HepG2 (cell line): Measurements from ENCODE around the gene PPIL6. TPM values are rescaled to one million over a fixed set of nuclear protein-coding genes. Genes with fewer than 3 reads are reported as not detected.

Source experiments
- ATAC-seq: fragments of 200-7000 bp; cut with Tn5 transposase; 3 replicates; pipeline ENCODE4 v1.9.1; 2020; ENCODE audit warnings: mild to moderate bottlenecking, moderate library complexity
- BruUV-seq: library from RNA; stranded (reverse); fragments of 400-500 nt; replicated peaks from 2 replicates; lab custom pipeline; 2021; lab: Mats Ljungman, UMichigan
- CTCF ChIA-PET: fragments of 300-600 bp; formaldehyde crosslinking; extraction: SDS; loops from one replicate; lab custom pipeline; 2021; ENCODE audit warnings: low total read pairs, inconsistent platforms, low intra/inter-chr PET ratio; lab: Yijun Ruan, JAX
- POLR2A ChIA-PET: fragments of 350-600 bp; sonication (Branson Sonifier 250); formaldehyde crosslinking; loops from one replicate; lab custom pipeline; 2020; ENCODE audit warnings: antibody characterized with exemption, inconsistent platforms; lab: Yijun Ruan, JAX
- DNase-seq: peaks from one replicate; pipeline ENCODE4 v3.0.0-alpha.2; 2015; ENCODE audit warnings: low spot score
- FAIRE-seq: peaks from 3 replicates; lab custom pipeline; 2011; peaks lifted over from hg19 to GRCh38; lab: Jason Lieb, UNC
- H2AFZ ChIP-seq: one replicate; pipeline ENCODE4 v1.6.1; 2011; ENCODE audit warnings: low read length, inconsistent platforms
- H3K27ac ChIP-seq: fragments of 300-600 bp; 3 replicates; pipeline ENCODE4 v1.8.0; 2011; ENCODE audit warnings: mixed run types, mild to moderate bottlenecking, mixed read lengths, low read length, inconsistent platforms; ENCODE audit not compliant: insufficient read depth; ENCODE audit errors: extremely low read length
- H3K27me3 ChIP-seq, 2 experiments: fragments of 200-600 bp in 1 of 2; 2 replicates in 1 of 2; 3 replicates in 1 of 2; pipeline versions ENCODE4 v1.6.0 to v1.8.0; 2011; ENCODE audit warnings: low read length in 2 of 2, mild to moderate bottlenecking in 2 of 2, moderate library complexity in 2 of 2, inconsistent platforms in 1 of 2; ENCODE audit not compliant: insufficient read depth in 2 of 2, control insufficient read depth in 1 of 2
- H3K36me3 ChIP-seq, 2 experiments: fragments of 200-600 bp in 1 of 2; replicated peaks in 1 of 2; 2 replicates in 1 of 2; 3 replicates in 1 of 2; pipeline versions ENCODE4 v1.5.1 to v1.8.0; 2011; ENCODE audit warnings: low read length in 2 of 2, inconsistent platforms in 1 of 2; ENCODE audit not compliant: insufficient read depth in 2 of 2, control insufficient read depth in 1 of 2
- H3K4me1 ChIP-seq: 2 replicates; pipeline ENCODE4 v1.5.1; 2012; ENCODE audit warnings: low read length, inconsistent platforms; ENCODE audit not compliant: insufficient read depth
- H3K4me2 ChIP-seq: 2 replicates; pipeline ENCODE4 v1.6.0; 2011; ENCODE audit warnings: low read depth, low read length, inconsistent platforms
- H3K4me3 ChIP-seq, 3 experiments: fragments of 200-600 bp in 1 of 3; sonication (generic), shearing (Covaris generic) in 1 of 3; replicated peaks in 1 of 3; 2 replicates each; pipeline ENCODE4 v1.5.1; 2011 to 2016; ENCODE audit warnings: low read length in 3 of 3, inconsistent platforms in 2 of 3, low read depth in 2 of 3, mild to moderate bottlenecking in 2 of 3, control low read depth in 1 of 3, mixed read lengths in 1 of 3; ENCODE audit not compliant: insufficient read depth in 1 of 3
- H3K79me2 ChIP-seq: one replicate; pipeline ENCODE4 v1.6.1; 2011; ENCODE audit warnings: low read length, inconsistent platforms; ENCODE audit not compliant: insufficient read depth
- H3K9ac ChIP-seq: 2 replicates; pipeline ENCODE4 v1.6.0; 2011; ENCODE audit warnings: mild to moderate bottlenecking, low read depth, low read length, inconsistent platforms; ENCODE audit not compliant: insufficient read depth
- H3K9me3 ChIP-seq: 2 replicates; pipeline ENCODE4 v1.5.1; 2012; ENCODE audit warnings: mild to moderate bottlenecking, low read length
- H4K20me1 ChIP-seq: 2 replicates; pipeline ENCODE4 v1.6.0; 2011; ENCODE audit warnings: inconsistent platforms, mild to moderate bottlenecking, low read length, moderate library complexity; ENCODE audit not compliant: insufficient read depth
- GTF3A ChIP-seq: sonication (generic); formaldehyde crosslinking; conservative IDR thresholded peaks from 2 replicates; pipeline ENCODE4 v1.4.0; 2020; ENCODE audit warnings: mild to moderate bottlenecking, missing genetic modification reagents
- PCBP1 ChIP-seq: fragments of 200-400 bp; formaldehyde crosslinking; IDR thresholded peaks from 2 replicates; pipeline ENCODE4 v1.6.1; 2017; ENCODE audit warnings: mild to moderate bottlenecking, low read depth, low read length, borderline replicate concordance
- POLR2G ChIP-seq: fragments of 200-400 bp; formaldehyde crosslinking; IDR thresholded peaks from 2 replicates; pipeline ENCODE4 v1.6.1; 2018; ENCODE audit warnings: mild to moderate bottlenecking, low read depth, low read length, moderate library complexity
- RARG ChIP-seq: sonication (generic); formaldehyde crosslinking; IDR thresholded peaks from 2 replicates; pipeline ENCODE4 v1.4.0; 2020; ENCODE audit warnings: low read depth, mild to moderate bottlenecking, missing genetic modification reagents
- ZBTB42 ChIP-seq: sonication (generic); formaldehyde crosslinking; IDR thresholded peaks from 2 replicates; pipeline ENCODE4 v1.5.0; 2020; ENCODE audit warnings: mild to moderate bottlenecking, missing genetic modification reagents
- ZNF205 ChIP-seq: IDR thresholded peaks from 2 replicates; pipeline ENCODE4 v1.6.1; 2018; ENCODE audit warnings: missing biosample characterization, missing genetic modification reagents
- ZNF430 ChIP-seq: sonication (generic); formaldehyde crosslinking; IDR thresholded peaks from 2 replicates; pipeline ENCODE4 v1.9.0; 2021; ENCODE audit warnings: mild to moderate bottlenecking, missing genetic modification reagents
- WGBS: methylation state at CpG from one replicate; pipeline ENCODE4 v1.1.6; 2017; ENCODE audit warnings: low lambda C conversion rate; 5-methylcytosine and 5-hydroxymethylcytosine counted together
- in situ Hi-C: cut with HindIII; loops from 2 replicates; pipeline ENCODE4 v1.10.0; 2017; ENCODE audit warnings: low pct_unique_long_range_greater_than_20kb; ENCODE audit not compliant: extremely low pct_ligation_motif_present
- intact Hi-C: fragments of 100-400 bp; cut with micrococcal nuclease; formaldehyde crosslinking; loops from one replicate; pipeline ENCODE4 v1.10.0; 2022; ENCODE audit not compliant: unreplicated experiment
- polyA plus RNA-seq, 8 experiments: library from polyadenylated mRNA; depleted of rRNA in 3 of 8; stranded (reverse) in 7 of 8; unstranded in 1 of 8; fragments of >200 nt; fragmentation: Illumina TruSeq in 4 of 8; extraction: Trizol in 4 of 8; gene quantifications; 2 replicates each; pipeline versions ENCODE4 v1.2.1 to v1.2.3, GENCODE V29; 2011 to 2016; ENCODE audit warnings: low read depth in 4 of 8, missing spikeins in 1 of 8, mixed read lengths in 1 of 8; ENCODE audit not compliant: insufficient read depth in 1 of 8
- total RNA-seq, 5 experiments: library from RNA; depleted of rRNA; stranded (reverse); fragments of >200 nt; fragmentation: Illumina TruSeq; extraction: Trizol; gene quantifications; 2 replicates each; pipeline ENCODE4 v1.2.3, GENCODE V29; 2016; ENCODE audit warnings: low read depth in 1 of 5
- TF ChIP-seq, protein P1 (sequence below): sonication (generic); formaldehyde crosslinking; IDR thresholded peaks from 2 replicates; pipeline ENCODE4 v1.8.0; 2022; ENCODE audit warnings: mild to moderate bottlenecking, missing genetic modification reagents
- TF ChIP-seq, protein P2 (sequence below): IDR thresholded peaks from 2 replicates; pipeline ENCODE4 v1.6.1; 2016; ENCODE audit warnings: low read depth

The PPIL6 gene
- total and polyA plus RNA-seq, 2 of the 13 experiments (the other 11 are each of a cell fraction or from before 2014, with no cell fraction given): 0.22 to 0.46 TPM

DNA sequence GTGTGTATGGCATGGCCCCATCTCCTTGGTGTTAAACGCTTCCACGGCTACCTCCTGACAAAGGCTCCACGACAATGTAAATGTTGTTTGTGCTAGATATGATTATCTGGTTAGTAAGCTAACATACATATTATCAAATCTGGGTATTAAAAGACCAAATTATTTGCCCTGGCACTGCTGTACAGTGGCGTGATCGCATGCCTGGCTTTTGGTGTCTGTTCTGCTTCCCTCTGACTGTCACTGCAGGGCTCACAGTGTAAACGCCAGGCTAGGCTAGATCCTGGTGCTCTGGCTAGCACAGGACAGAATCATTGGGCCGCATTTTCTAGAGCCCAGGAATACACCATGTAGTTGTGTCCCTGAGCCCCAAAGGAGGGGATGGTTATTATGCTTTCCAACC is 96.9 kb downstream of the PPIL6 start:
- no peak for ATAC-seq
- H3K27me3 ChIP-seq: no peaks in the 10 kb centered on the region
- in situ Hi-C loops (no loop called here), intact Hi-C loops (no loop called here)
- FAIRE-seq: no peak
- TF ChIP-seq ZBTB42 (CRISPR knock-in tag): no peak
- TF ChIP-seq PCBP1: no peak
- TF ChIP-seq ZNF205: no peak
- no peak for TF ChIP-seq ZNF430
- no peak for TF ChIP-seq POLR2G
- TF ChIP-seq, protein P1, sequence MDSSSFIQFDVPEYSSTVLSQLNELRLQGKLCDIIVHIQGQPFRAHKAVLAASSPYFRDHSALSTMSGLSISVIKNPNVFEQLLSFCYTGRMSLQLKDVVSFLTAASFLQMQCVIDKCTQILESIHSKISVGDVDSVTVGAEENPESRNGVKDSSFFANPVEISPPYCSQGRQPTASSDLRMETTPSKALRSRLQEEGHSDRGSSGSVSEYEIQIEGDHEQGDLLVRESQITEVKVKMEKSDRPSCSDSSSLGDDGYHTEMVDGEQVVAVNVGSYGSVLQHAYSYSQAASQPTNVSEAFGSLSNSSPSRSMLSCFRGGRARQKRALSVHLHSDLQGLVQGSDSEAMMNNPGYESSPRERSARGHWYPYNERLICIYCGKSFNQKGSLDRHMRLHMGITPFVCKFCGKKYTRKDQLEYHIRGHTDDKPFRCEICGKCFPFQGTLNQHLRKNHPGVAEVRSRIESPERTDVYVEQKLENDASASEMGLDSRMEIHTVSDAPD: no peak
- TF ChIP-seq, protein P2, sequence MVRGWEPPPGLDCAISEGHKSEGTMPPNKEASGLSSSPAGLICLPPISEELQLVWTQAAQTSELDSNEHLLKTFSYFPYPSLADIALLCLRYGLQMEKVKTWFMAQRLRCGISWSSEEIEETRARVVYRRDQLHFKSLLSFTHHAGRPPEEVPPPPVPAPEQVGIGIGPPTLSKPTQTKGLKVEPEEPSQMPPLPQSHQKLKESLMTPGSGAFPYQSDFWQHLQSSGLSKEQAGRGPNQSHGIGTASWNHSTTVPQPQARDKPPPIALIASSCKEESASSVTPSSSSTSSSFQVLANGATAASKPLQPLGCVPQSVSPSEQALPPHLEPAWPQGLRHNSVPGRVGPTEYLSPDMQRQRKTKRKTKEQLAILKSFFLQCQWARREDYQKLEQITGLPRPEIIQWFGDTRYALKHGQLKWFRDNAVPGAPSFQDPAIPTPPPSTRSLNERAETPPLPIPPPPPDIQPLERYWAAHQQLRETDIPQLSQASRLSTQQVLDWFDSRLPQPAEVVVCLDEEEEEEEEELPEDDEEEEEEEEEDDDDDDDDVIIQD (CRISPR knock-in tag): no peak
- TF ChIP-seq GTF3A (CRISPR knock-in tag): no peak
- TF ChIP-seq RARG: no peak
- peaks cover 19% of the 10 kb centered on the region for H3K4me1 ChIP-seq
- ChIA-PET POLR2A (no interaction called here), CTCF (no interaction called here)
- BruUV-seq: no TSS peak
- no peaks in the 10 kb centered on the region for H3K79me2 ChIP-seq
- no peaks in the 10 kb centered on the region for H3K9me3 ChIP-seq
- no peak overlapping the region for H2AFZ ChIP-seq
- H3K9ac ChIP-seq: no peak overlapping the region
- H3K4me3 ChIP-seq: no peak overlapping the region
- H3K4me2 ChIP-seq: no peak overlapping the region
- H3K27ac ChIP-seq: no peak overlapping the region
- DNase-seq: no peak
- H3K36me3 ChIP-seq: no peaks in the 10 kb centered on the region
- 87% methylated on average over 7 of the region's 7 CpGs for WGBS
- H4K20me1 ChIP-seq: no peaks in the 10 kb centered on the region
